GM23338 (cell line): ENCODE data around the gene ADTRP. TPM values are rescaled to one million over a fixed set of nuclear protein-coding genes. Genes with fewer than 3 reads are reported as not detected.

ENCODE experiments used
- ATAC-seq: fragments of 200-7000 bp; cut with Tn5 transposase; 3 replicates; pipeline ENCODE4 v1.9.1; 2020
- DNase-seq: peaks from one replicate; pipeline ENCODE4 v3.0.0-alpha.2; 2015; ENCODE audit warnings: low spot score
- H2AFZ ChIP-seq: fragments of 200-600 bp; sonication (generic); 2 replicates; pipeline ENCODE4 v1.8.0; 2016; ENCODE audit warnings: antibody characterized with exemption, mild to moderate bottlenecking, moderate library complexity
- H3F3A ChIP-seq: fragments of 200-600 bp; sonication (generic); replicated peaks from 2 replicates; pipeline ENCODE4 v1.8.0; 2017; ENCODE audit warnings: antibody characterized with exemption, mixed run types, low read depth
- H3K27ac ChIP-seq: fragments of 200-600 bp; sonication (generic); 2 replicates; pipeline ENCODE4 v1.6.1; 2016; ENCODE audit warnings: low read depth
- H3K27me3 ChIP-seq: fragments of 200-600 bp; sonication (generic); 2 replicates; pipeline ENCODE4 v1.8.0; 2016; ENCODE audit warnings: mild to moderate bottlenecking, mixed run types, moderate library complexity; ENCODE audit not compliant: insufficient read depth
- H3K36me3 ChIP-seq: fragments of 200-600 bp; sonication (generic); 2 replicates; pipeline ENCODE4 v1.8.0; 2016; ENCODE audit warnings: mild to moderate bottlenecking; ENCODE audit not compliant: insufficient read depth
- H3K4me1 ChIP-seq: fragments of 200-600 bp; sonication (generic); 2 replicates; pipeline ENCODE4 v1.8.0; 2016; ENCODE audit warnings: mild to moderate bottlenecking, moderate library complexity; ENCODE audit not compliant: insufficient read depth
- H3K4me2 ChIP-seq: fragments of 200-600 bp; sonication (generic); 2 replicates; pipeline ENCODE4 v1.7.1; 2017; ENCODE audit warnings: mixed run types
- H3K4me3 ChIP-seq: fragments of 200-600 bp; sonication (generic); 2 replicates; pipeline ENCODE4 v1.6.1; 2016; ENCODE audit warnings: mixed run types
- H3K79me2 ChIP-seq: fragments of 200-600 bp; sonication (generic); replicated peaks from 2 replicates; pipeline ENCODE4 v1.8.0; 2017; ENCODE audit warnings: mild to moderate bottlenecking; ENCODE audit not compliant: insufficient read depth
- H3K9me2 ChIP-seq: fragments of 200-600 bp; sonication (generic); 2 replicates; pipeline ENCODE4 v1.8.0; 2017; ENCODE audit not compliant: insufficient read depth
- H4K20me1 ChIP-seq: fragments of 200-600 bp; sonication (generic); replicated peaks from 2 replicates; pipeline ENCODE4 v1.8.0; 2017; ENCODE audit warnings: mild to moderate bottlenecking; ENCODE audit not compliant: insufficient read depth
- H3K27ac Mint-ChIP-seq: 2 replicates; pipeline ENCODE4 v1.8.0; 2020; ENCODE audit warnings: inconsistent platforms, mild to moderate bottlenecking, moderate library complexity, mixed read lengths
- H3K27me3 Mint-ChIP-seq: 3 replicates; pipeline ENCODE4 v1.8.0; 2022; ENCODE audit warnings: low read depth, mild to moderate bottlenecking, moderate library complexity, mixed read lengths, inconsistent platforms; ENCODE audit not compliant: insufficient read depth, poor library complexity
- H3K36me3 Mint-ChIP-seq: 3 replicates; pipeline ENCODE4 v1.8.0; 2021; ENCODE audit warnings: low read depth, mild to moderate bottlenecking, inconsistent platforms, moderate library complexity, mixed read lengths
- H3K4me1 Mint-ChIP-seq: 3 replicates; pipeline ENCODE4 v1.8.0; 2020; ENCODE audit warnings: mild to moderate bottlenecking, inconsistent platforms, mixed read lengths
- H3K4me3 Mint-ChIP-seq: 3 replicates; pipeline ENCODE4 v1.8.0; 2021; ENCODE audit warnings: moderate library complexity, mild to moderate bottlenecking, inconsistent platforms, mixed read lengths
- H3K9me3 Mint-ChIP-seq: 3 replicates; pipeline ENCODE4 v1.8.0; 2020; ENCODE audit warnings: moderate library complexity, mild to moderate bottlenecking, inconsistent platforms, mixed read lengths
- EZH2phosphoT487 ChIP-seq: fragments of 200-600 bp; sonication (generic); IDR thresholded peaks from one replicate; pipeline ENCODE4 v1.8.1; 2018; ENCODE audit warnings: antibody characterized with exemption; ENCODE audit not compliant: unreplicated experiment
- NANOG ChIP-seq: IDR thresholded peaks from 2 replicates; pipeline ENCODE4 v1.6.1; 2016; ENCODE audit warnings: antibody characterized with exemption, borderline replicate concordance
- ZNF114 ChIP-seq: fragments of 250-450 bp; sonication (Bioruptor Pico); IDR thresholded peaks from 2 replicates; pipeline ENCODE4 v1.5.0; 2020; ENCODE audit warnings: mild to moderate bottlenecking, moderate library complexity
- ZNF462 ChIP-seq: fragments of 250-450 bp; sonication (Bioruptor Pico); IDR thresholded peaks from 2 replicates; pipeline ENCODE4 v1.5.0; 2020; ENCODE audit warnings: mild to moderate bottlenecking, moderate library complexity
- polyA plus RNA-seq: library from polyadenylated mRNA; unstranded; fragments of >200 nt; fragmentation: Nextera tagmentation; extraction: Ambion mirVana; gene quantifications from 2 replicates; pipeline ENCODE4 v1.2.1, GENCODE V29; 2016
- total RNA-seq: library from RNA; depleted of rRNA; stranded (reverse); fragments of >200 nt; shearing (Covaris generic); gene quantifications from 2 replicates; pipeline ENCODE4 v1.2.3, GENCODE V29; 2014
- TF ChIP-seq, protein P1 (sequence below), 2 experiments: fragments of 200-600 bp in 1 of 2; sonication (generic) in 1 of 2; conservative IDR thresholded peaks; 2 replicates each; pipeline versions ENCODE4 v1.5.1 to v1.6.1; 2016 to 2017; ENCODE audit warnings: antibody characterized with exemption in 2 of 2, low read depth in 2 of 2, mild to moderate bottlenecking in 2 of 2, moderate library complexity in 1 of 2

ADTRP gene
- total and polyA plus RNA-seq, 2 experiments from 2014 or later = not detected

GRCh38 chr6:11675601-11676000, 103.0 kb downstream of the ADTRP start:
- H3K9me2 ChIP-seq = no peaks in the 10 kb centered on the region
- H2AFZ ChIP-seq = peak overlapping the region; percentile 47; the same call in 1 of the 2 replicates
- H3K79me2 ChIP-seq = no peaks in the 10 kb centered on the region
- no peaks in the 10 kb centered on the region for H3K4me1 ChIP-seq
- H3K9me3 Mint-ChIP-seq = peaks cover 16% of the 10 kb centered on the region
- H3K27ac ChIP-seq = no peak overlapping the region
- no peak overlapping the region for H3K4me3 Mint-ChIP-seq
- DNase-seq (no peak), ATAC-seq (no peak)
- no peak overlapping the region for H3K4me2 ChIP-seq
- H3K27me3 Mint-ChIP-seq = peaks cover 1% of the 10 kb centered on the region
- H3F3A ChIP-seq = no peaks in the 10 kb centered on the region
- H4K20me1 ChIP-seq = no peaks in the 10 kb centered on the region
- H3K27me3 ChIP-seq = no peaks in the 10 kb centered on the region
- peaks cover 13% of the 10 kb centered on the region for H3K36me3 Mint-ChIP-seq
- H3K27ac Mint-ChIP-seq = no peak overlapping the region
- TF ChIP-seq ZNF114 (CRISPR knock-in tag) (no peak), NANOG (no peak), EZH2phosphoT487 (no peak), ZNF462 (CRISPR knock-in tag) (no peak)
- TF ChIP-seq, protein P1, sequence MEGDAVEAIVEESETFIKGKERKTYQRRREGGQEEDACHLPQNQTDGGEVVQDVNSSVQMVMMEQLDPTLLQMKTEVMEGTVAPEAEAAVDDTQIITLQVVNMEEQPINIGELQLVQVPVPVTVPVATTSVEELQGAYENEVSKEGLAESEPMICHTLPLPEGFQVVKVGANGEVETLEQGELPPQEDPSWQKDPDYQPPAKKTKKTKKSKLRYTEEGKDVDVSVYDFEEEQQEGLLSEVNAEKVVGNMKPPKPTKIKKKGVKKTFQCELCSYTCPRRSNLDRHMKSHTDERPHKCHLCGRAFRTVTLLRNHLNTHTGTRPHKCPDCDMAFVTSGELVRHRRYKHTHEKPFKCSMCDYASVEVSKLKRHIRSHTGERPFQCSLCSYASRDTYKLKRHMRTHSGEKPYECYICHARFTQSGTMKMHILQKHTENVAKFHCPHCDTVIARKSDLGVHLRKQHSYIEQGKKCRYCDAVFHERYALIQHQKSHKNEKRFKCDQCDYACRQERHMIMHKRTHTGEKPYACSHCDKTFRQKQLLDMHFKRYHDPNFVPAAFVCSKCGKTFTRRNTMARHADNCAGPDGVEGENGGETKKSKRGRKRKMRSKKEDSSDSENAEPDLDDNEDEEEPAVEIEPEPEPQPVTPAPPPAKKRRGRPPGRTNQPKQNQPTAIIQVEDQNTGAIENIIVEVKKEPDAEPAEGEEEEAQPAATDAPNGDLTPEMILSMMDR (conservative IDR thresholded peaks at IDR 0.05; ENCODE audit: low read depth in 2 of 2) = peak in 1 of 2 experiments; percentile 52; a peak in 2 of 4 replicates
- peaks cover 2% of the 10 kb centered on the region; the same call in 2 of the 3 replicates for H3K4me1 Mint-ChIP-seq
- H3K4me3 ChIP-seq = no peak overlapping the region
- peaks cover 1% of the 10 kb centered on the region; the same call in 1 of the 2 replicates for H3K36me3 ChIP-seq
